HepG2 (cell line): ENCODE results near the gene ZNRF3. TPM values are rescaled to one million over a fixed set of nuclear protein-coding genes. Genes with fewer than 3 reads are reported as not detected.
A peak's percentile ranks its signal among the peaks of the same experiment; 100 is the strongest.

Source experiments
- DNMT3B ChIP-seq: conservative IDR thresholded peaks from 2 replicates; pipeline ENCODE4 v1.6.1; 2016; ENCODE audit warnings: missing biosample characterization, control low read depth
- IRF2 ChIP-seq: IDR thresholded peaks from 2 replicates; pipeline ENCODE4 v1.6.1; 2018; ENCODE audit warnings: missing genetic modification reagents, missing compliant biosample characterization
- KIAA2018 ChIP-seq: sonication (generic); formaldehyde crosslinking; IDR thresholded peaks from 2 replicates; pipeline ENCODE4 v1.5.0; 2020; ENCODE audit warnings: mild to moderate bottlenecking, missing genetic modification reagents, borderline replicate concordance
- NFYC ChIP-seq: IDR thresholded peaks from 2 replicates; pipeline ENCODE4 v1.6.1; 2016; ENCODE audit warnings: missing genetic modification reagents, missing compliant biosample characterization
- REPIN1 ChIP-seq: sonication (generic); formaldehyde crosslinking; IDR thresholded peaks from 2 replicates; pipeline ENCODE4 v1.8.0; 2022; ENCODE audit warnings: missing genetic modification reagents, low read depth, mild to moderate bottlenecking, borderline replicate concordance
- TRIM24 ChIP-seq: sonication (generic); formaldehyde crosslinking; IDR thresholded peaks from 2 replicates; pipeline ENCODE4 v1.8.0; 2022; ENCODE audit warnings: mild to moderate bottlenecking, missing genetic modification reagents
- U2AF2 ChIP-seq: fragments of 200-400 bp; formaldehyde crosslinking; IDR thresholded peaks from 2 replicates; pipeline ENCODE4 v1.6.1; 2017; ENCODE audit warnings: low read depth, mild to moderate bottlenecking, low read length
- USF2 ChIP-seq, 2 experiments: sonication (generic) in 1 of 2; formaldehyde crosslinking in 1 of 2; IDR thresholded peaks; 2 replicates each; pipeline versions ENCODE4 v1.5.1 to v1.6.1; 2011 to 2020; ENCODE audit warnings: borderline replicate concordance in 1 of 2, low read depth in 1 of 2, low read length in 1 of 2, mild to moderate bottlenecking in 1 of 2, missing genetic modification reagents in 1 of 2, moderate library complexity in 1 of 2
- ZBTB44 ChIP-seq: sonication (generic); formaldehyde crosslinking; IDR thresholded peaks from 2 replicates; pipeline ENCODE4 v1.4.0; 2020; ENCODE audit warnings: missing genetic modification reagents
- ZNF121 ChIP-seq: sonication (generic); formaldehyde crosslinking; IDR thresholded peaks from 2 replicates; pipeline ENCODE4 v1.5.0; 2020; ENCODE audit warnings: mild to moderate bottlenecking, missing genetic modification reagents
- ZNF251 ChIP-seq: sonication (generic); formaldehyde crosslinking; IDR thresholded peaks from 2 replicates; pipeline ENCODE4 v1.9.0; 2021; ENCODE audit warnings: mild to moderate bottlenecking, missing genetic modification reagents
- ZSCAN5A ChIP-seq: sonication (generic); formaldehyde crosslinking; IDR thresholded peaks from 2 replicates; pipeline ENCODE4 v1.8.0; 2022; ENCODE audit warnings: mild to moderate bottlenecking, missing genetic modification reagents, borderline replicate concordance
- polyA plus RNA-seq, 8 experiments: library from polyadenylated mRNA; depleted of rRNA in 3 of 8; stranded (reverse) in 7 of 8; unstranded in 1 of 8; fragments of >200 nt; fragmentation: Illumina TruSeq in 4 of 8; extraction: Trizol in 4 of 8; gene quantifications; 2 replicates each; pipeline versions ENCODE4 v1.2.1 to v1.2.3, GENCODE V29; 2011 to 2016; ENCODE audit warnings: low read depth in 4 of 8, missing spikeins in 1 of 8, mixed read lengths in 1 of 8; ENCODE audit not compliant: insufficient read depth in 1 of 8
- total RNA-seq, 5 experiments: library from RNA; depleted of rRNA; stranded (reverse); fragments of >200 nt; fragmentation: Illumina TruSeq; extraction: Trizol; gene quantifications; 2 replicates each; pipeline ENCODE4 v1.2.3, GENCODE V29; 2016; ENCODE audit warnings: low read depth in 1 of 5

ZNRF3 gene
- total and polyA plus RNA-seq, 2 of the 13 experiments (the other 11 are each of a cell fraction or from before 2014, with no cell fraction given): 20.3 to 36.7 TPM

- TF ChIP-seq ZSCAN5A (CRISPR knock-in tag): no peak
- TF ChIP-seq NFYC (CRISPR knock-in tag): no peak
- TF ChIP-seq ZNF251 (CRISPR knock-in tag): no peak
- TF ChIP-seq REPIN1 (CRISPR knock-in tag): no peak
- TF ChIP-seq IRF2 (CRISPR knock-in tag): peak; percentile 59
- no peak for TF ChIP-seq USF2 (IDR thresholded peaks at IDR 0.05; ENCODE audit: low read depth, low read length)
- no peak for TF ChIP-seq USF2 (CRISPR knock-in tag; IDR thresholded peaks at IDR 0.05; ENCODE audit: borderline replicate concordance)
- TF ChIP-seq ZNF121 (CRISPR knock-in tag): no peak
- TF ChIP-seq U2AF2: no peak
- TF ChIP-seq TRIM24 (CRISPR knock-in tag): no peak
- no peak for TF ChIP-seq DNMT3B (CRISPR knock-in tag)
- TF ChIP-seq ZBTB44: no peak
- no peak for TF ChIP-seq KIAA2018
Measured at GRCh38 chr22:28978863-28979796, 95.8 kb downstream of the ZNRF3 start (continued).
